ENCODE data around the gene OR1N2.
A peak's percentile ranks its signal among the peaks of the same experiment; 100 is the strongest.
"Not testable (repeated sequence)": the region's sequence is repeated elsewhere in the genome, so short reads cannot be mapped to it uniquely, and the experiment has no call there.

OR1N2 gene, protein sequence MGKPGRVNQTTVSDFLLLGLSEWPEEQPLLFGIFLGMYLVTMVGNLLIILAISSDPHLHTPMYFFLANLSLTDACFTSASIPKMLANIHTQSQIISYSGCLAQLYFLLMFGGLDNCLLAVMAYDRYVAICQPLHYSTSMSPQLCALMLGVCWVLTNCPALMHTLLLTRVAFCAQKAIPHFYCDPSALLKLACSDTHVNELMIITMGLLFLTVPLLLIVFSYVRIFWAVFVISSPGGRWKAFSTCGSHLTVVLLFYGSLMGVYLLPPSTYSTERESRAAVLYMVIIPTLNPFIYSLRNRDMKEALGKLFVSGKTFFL

DNA sequence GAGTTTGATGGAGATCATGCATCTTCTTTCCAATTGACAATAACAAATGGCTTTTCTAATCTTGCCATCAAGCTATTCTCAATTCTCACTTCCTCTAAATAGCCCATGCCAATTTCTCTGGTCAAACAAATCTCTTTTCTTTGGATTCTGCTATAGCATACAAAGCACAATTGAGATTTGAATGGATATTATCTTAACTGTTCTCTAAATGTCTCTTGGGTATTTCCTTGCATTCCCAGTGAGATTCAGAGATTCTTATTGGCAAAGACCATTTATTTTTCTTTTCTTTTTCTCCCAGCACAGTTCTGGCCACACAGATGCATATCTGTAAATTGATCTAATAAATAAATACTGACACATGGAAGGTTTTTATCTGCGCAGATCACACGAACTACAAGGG, at the start of gene OR1N2:
TSS of gene OR1N2 (plus strand) at position 301 of the 400 bp plus-strand sequence. CDS start 100 bp downstream, outside the sequence.
- no peak for DNase-seq (ENCODE audit: low spot score)

DNA sequence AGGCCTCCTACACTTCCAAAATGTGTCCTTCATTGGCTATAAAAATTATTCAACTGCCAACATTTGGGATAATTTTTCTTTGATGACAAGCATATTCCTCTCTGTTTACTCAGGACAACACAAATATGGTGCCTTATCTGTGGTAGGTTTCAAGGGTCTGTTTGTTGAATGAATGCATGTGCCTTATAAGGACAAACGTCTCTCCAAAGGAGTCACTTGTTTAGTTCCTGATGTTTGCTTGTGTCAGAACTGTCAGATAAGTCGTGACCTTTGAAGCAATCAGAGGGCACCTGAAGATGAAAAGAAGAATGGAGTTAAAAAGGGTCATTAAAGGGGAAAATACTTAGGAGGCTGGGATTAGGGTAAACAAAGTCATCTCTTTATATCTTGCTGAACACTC, 45.9 kb upstream of the OR1N2 start:
- no peak for DNase-seq (ENCODE audit: low spot score)

DNA sequence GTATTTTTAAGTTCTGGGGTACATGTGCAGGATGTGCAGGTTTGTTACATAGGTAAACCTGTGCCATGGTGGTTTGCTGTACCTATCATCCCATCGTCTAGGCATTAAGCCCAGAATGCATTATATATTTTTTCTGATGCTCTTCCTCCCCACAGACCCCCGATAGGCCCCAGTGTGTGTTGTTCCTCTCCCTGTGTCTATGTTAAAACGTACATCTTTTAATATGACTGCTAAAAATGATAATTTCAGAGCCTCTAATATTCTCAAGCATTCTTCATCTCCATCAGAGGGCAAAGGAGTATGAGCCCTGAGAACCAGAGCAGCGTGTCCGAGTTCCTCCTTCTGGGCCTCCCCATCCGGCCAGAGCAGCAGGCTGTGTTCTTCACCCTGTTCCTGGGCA, 42.4 kb upstream of the OR1N2 start, which contains the start of gene OR1J2:
TSS of gene OR1J2 (plus strand) at position 301 of the 400 bp plus-strand sequence. CDS start at position 301, 0 bp downstream.
- no peak for DNase-seq (ENCODE audit: low spot score)

DNA sequence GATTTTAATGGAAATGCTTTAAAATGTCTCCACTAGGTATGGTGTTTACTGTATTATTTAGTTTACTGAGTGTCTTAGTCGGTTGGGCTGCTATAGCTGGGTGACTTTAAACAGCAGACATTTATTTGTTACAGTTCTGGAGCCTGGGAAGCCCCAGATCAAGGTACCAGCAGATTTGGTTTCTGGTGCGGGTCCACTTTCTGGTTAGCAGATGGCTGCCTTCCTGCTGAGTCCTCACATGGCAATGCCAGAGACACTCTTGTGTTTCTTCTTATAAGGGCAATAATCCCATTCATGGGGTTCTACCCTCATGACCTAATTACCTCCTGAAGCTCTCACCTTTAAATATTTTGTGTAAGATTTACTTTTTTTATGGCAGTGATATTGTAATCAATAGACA, 34.7 kb upstream of the OR1N2 start:
- no peak for DNase-seq (ENCODE audit: low spot score)

DNA sequence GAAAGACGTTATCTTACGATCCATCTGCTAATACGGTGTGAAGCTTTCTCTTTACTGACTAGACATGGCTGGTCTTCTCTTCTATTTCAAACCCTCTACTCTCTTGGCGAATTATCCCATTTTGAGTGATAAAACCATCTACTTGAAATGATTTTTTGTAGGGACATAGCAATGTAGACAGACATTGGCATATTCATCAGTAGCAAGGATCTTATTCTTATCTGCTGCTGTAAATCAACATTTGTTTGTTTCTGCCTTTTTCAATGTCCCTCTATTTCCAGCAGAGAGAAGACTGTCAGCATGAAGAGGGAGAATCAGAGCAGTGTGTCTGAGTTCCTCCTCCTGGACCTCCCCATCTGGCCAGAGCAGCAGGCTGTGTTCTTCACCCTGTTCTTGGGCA, 34.1 kb upstream of the OR1N2 start, which contains the start of gene OR1J4:
TSS of gene OR1J4 (plus strand) at position 301 of the 400 bp plus-strand sequence. CDS start at position 301, 0 bp downstream.
- no peak for DNase-seq (ENCODE audit: low spot score)

DNA sequence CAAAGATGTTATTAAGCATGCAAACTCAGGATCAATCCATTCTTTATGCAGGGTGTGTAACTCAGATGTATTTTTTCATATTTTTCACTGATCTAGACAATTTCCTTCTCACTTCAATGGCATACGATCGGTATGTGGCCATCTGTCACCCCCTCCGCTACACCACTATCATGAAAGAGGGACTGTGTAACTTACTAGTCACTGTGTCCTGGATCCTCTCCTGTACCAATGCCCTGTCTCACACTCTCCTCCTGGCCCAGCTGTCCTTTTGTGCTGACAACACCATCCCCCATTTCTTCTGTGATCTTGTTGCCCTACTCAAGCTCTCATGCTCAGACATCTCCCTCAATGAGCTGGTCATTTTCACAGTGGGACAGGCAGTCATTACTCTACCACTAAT, 33.5 kb upstream of the OR1N2 start:
- DNase-seq (ENCODE audit: low spot score): no peak

DNA sequence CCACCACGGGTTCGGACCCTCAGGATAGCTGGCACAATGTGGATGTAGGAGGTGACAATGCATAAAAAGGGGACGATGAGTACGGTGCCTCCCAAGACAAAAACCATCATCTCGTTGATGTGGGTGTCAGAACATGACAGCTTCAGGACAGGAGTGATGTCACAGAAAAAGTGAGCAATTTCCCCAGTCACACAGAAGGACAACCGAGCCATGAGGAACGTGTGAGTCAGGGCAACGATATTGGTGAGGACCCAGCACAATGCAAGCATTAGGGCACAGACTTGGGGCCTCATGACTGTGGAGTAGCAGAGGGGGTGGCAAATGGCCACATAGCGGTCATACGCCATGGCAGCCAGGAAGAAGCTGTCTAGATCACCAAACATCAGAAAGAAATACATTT, 26.3 kb upstream of the OR1N2 start:
- no peak for DNase-seq (ENCODE audit: low spot score)

DNA sequence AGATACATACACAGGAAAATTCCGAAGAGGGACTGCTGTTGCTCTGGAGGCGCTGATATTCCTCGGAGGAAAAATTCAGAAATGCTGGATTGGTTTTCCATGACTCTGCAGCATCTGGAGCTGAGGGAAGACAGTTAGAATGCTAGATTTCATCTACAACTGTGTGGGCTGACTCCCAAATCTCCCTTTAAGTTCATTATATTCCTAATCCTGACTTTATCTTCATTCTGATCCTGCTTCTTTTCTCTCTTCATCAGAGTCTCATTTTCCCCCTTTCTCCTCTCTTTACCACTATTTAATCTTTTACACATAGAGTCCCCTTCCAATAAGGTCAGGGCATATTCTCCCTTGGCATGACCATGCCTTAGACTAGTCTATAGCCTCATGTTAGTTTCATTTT, 25.7 kb upstream of the OR1N2 start, which contains the start of gene OR1N1:
TSS of gene OR1N1 (minus strand) at position 101 of the 400 bp plus-strand sequence. CDS start at position 101, 0 bp downstream.
- no peak for DNase-seq (ENCODE audit: low spot score)

DNA sequence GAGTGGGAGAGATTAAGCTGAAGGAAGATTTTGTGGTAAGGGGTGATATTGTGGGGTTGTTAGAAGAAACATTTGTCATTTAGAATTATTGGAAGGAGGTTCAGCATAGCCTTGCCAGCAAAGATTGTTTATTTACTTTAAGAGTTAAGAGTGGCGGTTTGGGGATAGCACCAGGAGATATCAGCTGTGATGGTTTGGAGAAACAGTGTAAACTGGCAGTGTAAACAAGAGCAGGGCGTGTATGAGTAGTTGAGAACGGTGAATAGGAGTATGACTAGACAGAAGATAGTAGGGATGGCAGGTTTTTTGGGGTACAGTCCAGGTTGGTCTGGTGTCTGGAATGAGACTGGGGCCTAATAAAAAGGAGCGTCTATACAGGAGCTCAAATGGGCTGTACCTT, 21.8 kb upstream of the OR1N2 start:
- not testable (repeated sequence) for DNase-seq (ENCODE audit: low spot score)

DNA sequence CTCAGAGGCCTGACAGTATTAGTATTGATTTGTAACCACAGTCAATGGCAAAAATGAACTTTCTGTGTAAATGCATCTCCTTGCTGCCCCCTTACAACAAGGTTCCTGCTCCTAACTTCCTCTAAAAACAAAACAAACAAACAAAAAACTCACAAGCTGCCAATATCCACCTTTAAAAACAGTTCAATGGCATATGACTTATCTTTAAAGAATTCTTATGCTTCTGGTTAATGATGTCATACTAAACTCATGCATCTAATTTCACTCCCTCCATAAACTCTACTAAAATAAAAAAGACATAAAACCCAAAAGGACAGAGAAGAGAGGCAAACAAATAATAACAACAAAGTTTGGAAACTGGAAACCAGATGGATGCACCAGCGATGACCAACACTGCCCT, 16.8 kb upstream of the OR1N2 start:
- DNase-seq (ENCODE audit: low spot score): no peak

DNA sequence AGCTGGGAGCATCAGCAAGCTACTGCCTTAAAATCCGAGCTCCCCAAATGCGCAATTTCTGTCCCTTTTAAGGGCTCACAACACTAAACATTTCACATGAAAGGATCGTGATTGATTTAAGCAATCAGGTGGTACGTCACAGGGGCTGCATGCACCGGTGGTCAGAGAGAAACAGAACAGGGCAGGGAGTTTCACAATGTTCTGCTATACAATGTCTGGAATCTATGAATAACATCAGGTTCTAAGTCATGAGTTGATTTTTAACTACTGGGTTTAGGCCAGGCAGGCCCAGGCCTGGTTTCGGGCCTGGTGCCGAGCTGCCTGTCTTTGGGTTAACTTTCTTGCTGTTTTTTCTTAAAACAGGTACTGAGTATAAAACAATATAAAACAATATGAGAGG, 15.8 kb upstream of the OR1N2 start:
- not testable (repeated sequence) for DNase-seq (ENCODE audit: low spot score)

DNA sequence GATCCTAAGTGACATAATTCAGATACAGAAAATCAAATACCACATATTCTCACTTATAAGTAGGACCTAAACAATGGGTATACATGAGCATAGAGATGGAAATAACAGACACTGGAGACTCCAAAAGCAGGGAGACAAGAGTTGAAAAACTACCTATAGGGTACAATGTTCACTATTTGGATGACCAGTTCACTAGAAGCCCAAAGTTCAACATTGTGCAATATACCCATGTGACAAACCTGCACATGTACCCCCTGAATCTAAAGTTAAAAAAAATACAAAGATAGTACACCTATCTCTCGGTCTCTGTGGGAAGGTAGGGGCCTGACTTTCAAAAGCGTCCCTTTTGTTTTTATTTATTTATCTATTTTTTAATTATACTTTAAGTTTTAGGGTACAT, 14.2 kb upstream of the OR1N2 start:
- DNase-seq (ENCODE audit: low spot score): no peak

DNA sequence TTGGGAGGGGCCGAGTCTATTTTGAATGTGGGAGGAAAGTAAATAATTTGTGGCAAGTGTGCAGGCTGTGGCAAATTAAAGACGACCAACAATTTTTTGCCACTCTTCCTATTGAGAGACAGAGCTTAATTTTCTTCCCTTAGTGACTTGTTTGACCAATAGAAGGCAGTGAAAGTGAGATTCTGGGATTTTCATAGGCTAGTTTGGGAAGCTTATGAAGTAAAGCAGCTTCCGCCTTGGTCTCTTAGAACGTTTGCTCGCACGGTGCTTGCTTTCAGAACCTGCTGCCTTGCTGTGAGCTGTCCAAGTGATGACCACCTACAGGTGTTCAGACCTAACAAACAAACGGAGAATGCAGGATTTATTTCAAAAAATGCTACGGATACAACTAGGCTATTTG, 6.7 kb upstream of the OR1N2 start:
- no peak for DNase-seq (ENCODE audit: low spot score)

DNA sequence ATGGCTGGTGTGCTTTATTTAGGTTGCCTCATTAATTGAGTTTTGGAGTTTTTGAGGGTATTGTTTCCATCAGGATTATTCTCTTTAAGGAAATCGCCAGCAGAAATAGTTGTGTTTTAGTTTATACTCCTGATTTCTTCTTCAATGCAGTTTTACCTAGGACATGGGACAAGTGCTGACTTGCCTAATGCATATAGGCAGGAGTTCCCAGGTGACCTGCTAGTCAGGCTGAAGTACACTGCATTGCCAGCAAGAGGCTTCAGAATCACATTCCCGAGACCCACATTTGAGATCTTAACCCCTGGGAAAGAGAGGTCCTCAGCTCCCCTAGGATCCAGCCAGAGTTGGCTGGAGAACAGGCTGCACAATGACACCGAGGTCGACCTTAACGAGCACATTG, 1.5 kb upstream of the OR1N2 start:
- no peak for DNase-seq (ENCODE audit: low spot score)

DNA sequence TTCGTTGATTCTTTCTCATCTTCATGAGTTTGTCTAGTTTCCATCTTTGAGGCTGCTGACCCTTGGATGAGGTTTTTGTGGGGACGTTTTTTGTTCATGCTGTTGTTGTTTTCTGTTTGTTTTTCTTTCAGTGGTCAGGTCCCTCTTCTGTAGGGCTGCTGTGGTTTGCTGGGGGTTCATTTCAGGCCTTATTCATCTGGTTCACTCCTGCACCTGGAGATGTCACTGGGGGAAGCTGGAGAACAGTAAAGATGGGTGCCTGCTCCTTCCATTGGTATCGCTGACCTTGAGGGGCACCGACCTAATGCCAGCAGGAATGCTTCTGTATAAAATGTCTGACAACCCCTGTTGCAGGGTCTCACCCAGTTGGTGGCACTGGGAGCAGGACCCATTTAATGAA, 8.5 kb downstream of the OR1N2 start:
- DNase-seq (ENCODE audit: low spot score): no peak

DNA sequence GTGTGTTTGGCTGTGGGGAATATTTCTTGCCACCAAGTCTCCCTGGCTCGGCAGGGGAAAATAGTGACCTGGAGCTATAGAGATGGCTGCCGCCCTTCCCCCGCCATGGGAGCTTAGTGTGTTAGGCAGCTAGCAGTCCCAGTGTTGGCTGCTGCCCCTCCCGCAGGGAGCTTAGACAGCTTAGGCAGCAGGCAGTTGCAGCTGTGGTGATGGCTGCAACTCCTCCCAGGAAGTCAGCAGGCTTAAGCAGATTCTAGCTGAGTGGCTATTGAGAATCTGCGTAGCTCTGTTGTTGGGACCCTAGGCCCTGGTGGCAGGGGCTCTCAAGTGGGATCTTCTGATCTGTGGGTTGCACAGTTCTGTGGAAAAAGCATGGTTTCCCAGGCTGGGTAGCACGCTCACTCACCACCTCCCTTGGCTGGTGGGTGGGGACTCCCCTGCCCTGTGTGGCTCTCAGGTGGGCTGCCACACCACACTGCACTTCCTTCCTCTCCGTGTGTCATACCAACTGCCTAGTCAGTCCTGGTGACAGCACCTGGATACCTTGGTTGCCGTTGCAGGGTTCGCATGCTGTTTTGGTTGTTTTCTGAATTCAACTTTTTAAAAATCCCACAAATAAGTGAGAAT, 9.3 kb downstream of the OR1N2 start:
- no peak for DNase-seq (ENCODE audit: low spot score)

DNA sequence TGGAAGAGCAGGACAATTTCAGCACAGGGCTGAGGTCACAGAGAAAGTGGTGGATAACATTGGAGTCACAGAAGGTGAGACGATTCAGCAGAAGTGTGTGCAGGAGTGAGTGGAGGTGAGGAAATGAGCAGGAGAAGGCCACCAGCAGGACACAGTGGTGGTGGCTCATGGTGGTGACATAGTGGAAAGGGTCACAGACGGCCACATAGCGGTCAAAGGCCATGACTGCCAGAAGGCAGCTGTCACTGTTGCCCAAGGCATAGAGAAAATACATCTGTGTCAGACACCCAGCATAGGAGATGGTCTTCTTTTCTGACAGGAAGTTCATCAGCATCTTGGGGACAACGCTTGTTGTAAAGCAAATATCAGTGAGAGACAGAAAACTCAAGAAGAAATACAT, 15.0 kb downstream of the OR1N2 start:
- no peak for DNase-seq (ENCODE audit: low spot score)

DNA sequence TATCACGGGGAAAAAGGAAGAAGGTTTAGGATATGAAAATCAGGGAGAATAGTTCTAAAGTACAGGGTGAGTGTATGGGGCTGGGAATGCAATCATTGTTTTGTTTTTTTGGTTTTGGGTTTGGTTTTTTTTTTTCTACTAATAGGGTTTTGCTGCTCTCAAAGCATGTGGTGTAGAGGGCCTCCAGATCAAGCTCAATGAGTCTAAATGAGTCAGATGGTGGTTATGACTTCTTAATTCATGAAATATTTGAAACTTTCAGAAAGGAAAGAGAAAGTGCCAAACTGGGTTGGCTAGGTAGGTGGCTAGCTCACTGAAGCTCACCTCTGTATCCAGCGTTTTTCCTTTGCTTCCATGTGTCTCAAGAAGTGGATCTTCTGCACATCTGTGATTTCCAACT, 19.5 kb downstream of the OR1N2 start:
- DNase-seq (ENCODE audit: low spot score): no peak

DNA sequence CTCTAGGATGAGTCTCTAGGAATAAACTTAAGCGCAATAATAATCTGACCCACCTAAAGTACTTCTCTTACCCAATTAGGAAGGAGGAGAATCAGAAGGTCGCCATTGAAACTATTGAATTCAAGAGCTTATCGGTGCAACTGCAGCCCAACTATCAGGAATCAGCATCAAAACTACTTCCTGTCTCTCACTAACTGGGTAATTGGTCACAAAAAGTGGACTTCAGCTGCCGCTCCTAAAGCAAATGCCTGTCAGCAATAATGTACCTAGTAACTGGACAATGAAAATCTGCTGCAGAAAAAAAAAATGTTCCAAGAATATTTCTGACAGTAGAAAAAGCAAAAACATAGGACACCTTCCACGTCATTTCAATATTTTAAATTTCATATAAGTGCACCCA, 27.0 kb downstream of the OR1N2 start:
- DNase-seq (ENCODE audit: low spot score): no peak

DNA sequence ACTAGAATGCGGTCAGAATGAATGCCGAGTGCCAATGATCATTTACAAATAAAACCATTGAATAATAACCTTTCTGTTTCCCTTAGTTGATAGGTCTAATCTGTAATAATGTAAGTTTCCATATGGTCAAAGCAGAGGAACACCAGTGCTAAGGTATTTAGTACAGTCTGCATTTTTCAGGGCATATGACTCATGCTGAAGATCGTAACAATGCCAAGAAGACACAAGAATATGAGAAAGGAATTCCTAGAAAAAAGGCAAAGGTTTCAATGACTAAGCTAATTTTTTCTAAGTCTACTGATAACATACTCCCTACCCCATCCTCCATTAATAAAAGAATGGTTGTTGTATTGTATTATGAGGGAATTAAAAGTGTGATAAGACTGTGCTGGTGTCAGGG, 27.4 kb downstream of the OR1N2 start:
- DNase-seq (ENCODE audit: low spot score): peak; percentile 20

DNA sequence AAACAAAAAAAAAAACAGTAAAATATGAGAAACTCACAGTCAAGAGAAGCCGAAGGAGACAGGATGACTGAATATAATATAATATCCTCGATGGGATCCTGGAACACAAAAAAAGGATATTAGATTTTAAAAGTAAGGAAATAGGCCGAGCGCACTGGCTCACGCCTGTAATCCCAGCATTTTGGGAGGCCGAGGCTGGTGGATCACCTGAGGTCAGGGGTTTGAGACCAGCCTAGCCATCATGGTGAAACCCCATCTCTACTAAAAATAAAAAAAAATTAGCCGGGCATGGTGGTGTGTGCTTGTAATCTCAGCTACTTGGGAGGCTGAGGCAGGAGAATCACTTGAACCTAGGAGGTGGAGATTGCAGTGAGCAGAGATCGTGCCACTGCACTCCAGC, 30.4 kb downstream of the OR1N2 start, which contains the start of gene OR1L8:
TSS of gene OR1L8 (minus strand) at position 101 of the 400 bp plus-strand sequence. CDS start 14,907 bp downstream, outside the sequence.
- not testable (repeated sequence) for DNase-seq (ENCODE audit: low spot score)
